Urinary bladder (tissue), 4 donors: Measurements from ENCODE around the gene OCIAD1. TPM values are rescaled to one million over a fixed set of nuclear protein-coding genes. Genes with fewer than 3 reads are reported as not detected.

Experiments used
- DNase-seq: peaks from one replicate; pipeline ENCODE4 v3.0.0-alpha.2; 2015; ENCODE audit errors: extremely low spot score
- H3K27ac ChIP-seq: one replicate; pipeline ENCODE4 v1.5.1; 2013; ENCODE audit warnings: low read depth, mild to moderate bottlenecking, moderate library complexity
- H3K36me3 ChIP-seq: one replicate; pipeline ENCODE4 v1.6.1; 2013; ENCODE audit warnings: mild to moderate bottlenecking, moderate library complexity; ENCODE audit not compliant: insufficient read depth
- H3K4me1 ChIP-seq: one replicate; pipeline ENCODE4 v1.6.1; 2013; ENCODE audit warnings: mild to moderate bottlenecking, moderate library complexity; ENCODE audit not compliant: insufficient read depth
- H3K4me3 ChIP-seq: one replicate; pipeline ENCODE4 v1.5.1; 2013; ENCODE audit warnings: low read depth, low read length
- WGBS: extraction: QIAGEN DNeasy Blood & Tissue Kit; methylation state at CpG from one replicate; pipeline ENCODE4 v1.1.7; 2013; 5-methylcytosine and 5-hydroxymethylcytosine counted together
- polyA plus RNA-seq: library from polyadenylated mRNA; stranded (reverse); fragments of 200-250 nt; gene quantifications from one replicate; pipeline ENCODE4 v1.2.3, GENCODE V29; 2013
- total RNA-seq: library from RNA; depleted of rRNA; stranded (reverse); fragments of >200 nt; gene quantifications from one replicate; pipeline ENCODE4 v1.2.3, GENCODE V29; 2014
- donor health status: healthy with polysubstance abuse.
- donor health status: healthy.

Gene OCIAD1
- total and polyA plus RNA-seq, 2 donors = 134 to 140 TPM

DNA sequence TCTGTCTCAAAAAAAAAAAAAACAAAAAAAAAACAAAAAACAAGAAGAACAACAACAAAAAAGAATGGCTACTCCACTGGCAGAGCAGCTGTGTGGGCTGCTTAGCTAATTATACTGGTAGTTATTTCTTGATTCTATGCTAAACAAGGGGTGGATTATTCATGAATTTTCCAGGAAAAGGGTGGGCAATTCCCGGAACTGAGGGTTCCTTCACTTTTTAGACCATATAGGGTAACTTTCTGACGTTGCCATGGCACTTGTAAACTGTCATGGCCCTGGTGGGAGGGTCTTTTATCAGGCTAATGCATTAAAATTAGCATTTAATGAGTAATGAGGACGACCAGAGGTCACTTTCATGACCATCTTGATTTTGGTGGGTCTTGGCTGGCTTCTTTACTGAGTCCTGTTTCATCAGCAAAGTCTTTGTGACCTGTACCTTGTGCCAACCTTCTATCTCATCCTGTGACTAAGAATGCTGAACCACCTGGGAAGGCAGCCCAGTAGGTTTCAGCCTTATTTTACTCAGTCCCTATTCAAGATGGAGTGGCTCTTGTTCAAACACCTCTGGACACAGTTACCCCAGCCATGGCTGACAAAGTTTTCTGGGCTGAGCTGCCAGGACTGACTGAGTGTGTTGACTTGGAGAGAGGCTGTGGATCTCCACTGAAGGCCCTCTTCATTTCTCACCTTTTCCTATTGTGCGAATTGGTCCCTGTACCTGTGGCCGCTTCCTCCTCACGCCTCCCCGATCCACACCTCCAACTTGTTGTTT, 77.0 kb downstream of the OCIAD1 start:
- 92% methylated on average over 7 of the region's 7 CpGs for WGBS
- Histone ChIP-seq H3K36me3 (no peaks in the 10 kb centered on the region), H3K4me1 (no peaks in the 10 kb centered on the region), H3K27ac (no peak overlapping the region), H3K4me3 (no peak overlapping the region)
- DNase-seq = no peak

DNA sequence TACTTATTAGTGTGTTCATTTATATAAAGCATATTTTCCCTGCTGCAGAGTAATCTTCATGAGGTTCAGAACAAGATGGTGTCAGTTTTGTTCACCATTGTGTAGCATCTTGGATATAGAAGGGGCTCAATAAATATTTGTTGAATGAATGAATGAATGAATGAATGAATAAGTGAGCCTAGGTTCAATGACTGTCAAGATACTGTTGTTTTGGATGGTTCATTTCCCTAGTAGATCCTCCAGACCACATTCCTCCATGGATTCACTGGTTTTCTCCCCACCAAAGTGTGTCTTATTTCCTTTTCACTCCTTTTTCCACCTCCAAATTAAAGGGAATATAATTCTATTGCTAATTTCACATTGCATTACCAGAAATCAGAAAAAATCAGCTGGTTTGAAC, 77.8 kb downstream of the OCIAD1 start:
- Histone ChIP-seq H3K4me3 (no peak overlapping the region), H3K4me1 (no peaks in the 10 kb centered on the region), H3K36me3 (no peaks in the 10 kb centered on the region), H3K27ac (no peak overlapping the region)
- no peak for DNase-seq

DNA sequence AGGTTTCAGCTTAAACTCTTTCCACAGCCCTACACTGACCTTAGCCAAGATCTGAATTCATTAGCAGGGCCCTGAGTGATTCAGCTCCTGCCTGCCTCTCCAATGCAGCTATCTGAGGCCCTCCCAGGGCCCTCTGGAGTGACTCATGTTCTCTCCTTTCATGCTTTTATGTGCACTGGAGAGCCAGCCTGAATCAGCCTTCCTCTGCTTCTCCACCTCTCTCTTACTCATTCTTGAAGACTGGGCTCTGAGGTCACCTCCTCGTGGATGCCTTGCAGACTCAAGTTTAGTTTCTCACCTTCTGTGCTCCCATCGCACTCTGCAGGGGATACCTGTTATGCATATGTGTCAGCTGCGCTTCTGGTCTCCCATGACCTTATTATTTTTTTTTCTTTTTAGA, 78.8 kb downstream of the OCIAD1 start:
- no peak overlapping the region for H3K27ac ChIP-seq
- H3K36me3 ChIP-seq = no peaks in the 10 kb centered on the region
- DNase-seq = no peak
- 75% methylated on average over 3 of the region's 3 CpGs for WGBS
- H3K4me3 ChIP-seq = no peak overlapping the region
- H3K4me1 ChIP-seq = no peaks in the 10 kb centered on the region

DNA sequence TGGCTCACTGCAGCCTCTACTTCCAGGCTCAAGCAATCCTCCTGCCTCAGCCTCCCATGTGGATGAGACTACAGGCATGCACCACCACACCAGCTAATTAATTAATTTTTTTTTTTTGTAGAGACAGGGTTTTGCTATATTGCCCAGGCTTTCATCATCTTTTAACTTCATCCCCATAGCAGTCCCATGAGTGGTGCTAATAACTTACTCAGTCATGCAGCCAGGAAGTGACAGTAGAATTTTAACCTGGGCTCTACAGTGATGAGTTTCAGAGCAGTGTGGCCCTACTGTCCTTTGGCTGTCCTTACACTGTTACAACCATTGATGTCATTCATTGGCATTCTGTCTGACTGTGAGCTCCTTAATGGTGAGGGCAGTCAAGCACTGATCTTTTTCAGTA, 79.6 kb downstream of the OCIAD1 start:
- DNase-seq = no peak
- no peak overlapping the region for H3K4me3 ChIP-seq
- H3K4me1 ChIP-seq = no peaks in the 10 kb centered on the region
- H3K27ac ChIP-seq = no peak overlapping the region
- H3K36me3 ChIP-seq = no peaks in the 10 kb centered on the region

Other genes starting within 250 kb of the OCIAD1 start
- 172 TPM for gene FRYL, start 50.8 kb upstream of the OCIAD1 start, total RNA-seq
- 17.0 TPM for gene FRYL, start 50.8 kb upstream of the OCIAD1 start, polyA plus RNA-seq
- gene OCIAD2, start 75.7 kb downstream of the OCIAD1 start, total RNA-seq = 5.9 TPM
- 25.2 TPM for gene OCIAD2, start 75.7 kb downstream of the OCIAD1 start, polyA plus RNA-seq
- gene CWH43, start 155.2 kb downstream of the OCIAD1 start, total RNA-seq = 5.0 TPM
- 1.2 TPM for gene CWH43, start 155.2 kb downstream of the OCIAD1 start, polyA plus RNA-seq